Measurements from ENCODE around the gene BRPF1. TPM values are rescaled to one million over a fixed set of nuclear protein-coding genes. Genes with fewer than 3 reads are reported as not detected.

BRPF1 gene
- 16.9 and 19.8 TPM in 2 replicates for total RNA-seq

GRCh38 chr3:9731206-9732079 lies at the start of gene BRPF1:
TSS of gene BRPF1 (plus strand) at chr3:9731735. CDS start at chr3:9734141, 2,406 bp downstream.

GRCh38 chr3:9703736-9704346 lies 27.7 kb upstream of the BRPF1 start, which contains the start of gene CPNE9:
TSS of gene CPNE9 (plus strand) at chr3:9703833. CDS start at chr3:9703997, 164 bp downstream.

GRCh38 chr3:9749645-9750555 lies 18.4 kb downstream of the BRPF1 start, which contains the start of gene OGG1:
TSS of gene OGG1 (plus strand) at chr3:9749952. CDS start at chr3:9750287, 335 bp downstream.

GRCh38 chr3:9769426-9770275 lies 38.1 kb downstream of the BRPF1 start, which contains the start of gene CAMK1:
TSS of gene CAMK1 (minus strand) at chr3:9769947. CDS start at chr3:9767749, 2,198 bp downstream.

GRCh38 chr3:9792405-9793160 lies 61.0 kb downstream of the BRPF1 start, which contains the start of the genes ARPC4 and TADA3:
TSS of gene ARPC4 (plus strand) at chr3:9793082. CDS start at chr3:9793122, 40 bp downstream.
TSS of gene TADA3 (minus strand) at chr3:9792473. CDS start at chr3:9791466, 1,007 bp downstream.

Other genes with a start within 250 kb of the BRPF1 start
- gene LHFPL4, start 177.9 kb upstream of the BRPF1 start, total RNA-seq = not detected in 2 replicates
- gene MTMR14, start 82.2 kb upstream of the BRPF1 start, total RNA-seq = 60.0 and 61.4 TPM in 2 replicates
- not detected in 2 replicates for gene CPNE9, start 27.9 kb upstream of the BRPF1 start, total RNA-seq
- gene OGG1, start 18.2 kb downstream of the BRPF1 start, total RNA-seq = 16.9 and 19.3 TPM in 2 replicates
- 39.6 and 59.9 TPM in 2 replicates for gene CAMK1, start 38.2 kb downstream of the BRPF1 start, total RNA-seq
- gene TADA3, start 60.7 kb downstream of the BRPF1 start, total RNA-seq = 32.7 and 36.7 TPM in 2 replicates
- gene ARPC4, start 61.3 kb downstream of the BRPF1 start, total RNA-seq = 379 and 401 TPM in 2 replicates
- 5.8 and 8.7 TPM in 2 replicates for gene TTLL3, start 78.5 kb downstream of the BRPF1 start, total RNA-seq
- gene RPUSD3, start 112.3 kb downstream of the BRPF1 start, total RNA-seq = 39.6 and 57.4 TPM in 2 replicates
- not detected in 2 replicates for gene CIDEC, start 148.5 kb downstream of the BRPF1 start, total RNA-seq
- 40.1 and 43.2 TPM in 2 replicates for gene JAGN1, start 158.9 kb downstream of the BRPF1 start, total RNA-seq
- 0.32 TPM in 1 of 2 replicates, not detected in the other for gene IL17RE, start 171.1 kb downstream of the BRPF1 start, total RNA-seq
- gene IL17RC, start 185.4 kb downstream of the BRPF1 start, total RNA-seq = 21.7 and 23.1 TPM in 2 replicates
- gene CRELD1, start 202.1 kb downstream of the BRPF1 start, total RNA-seq = 27.6 and 39.4 TPM in 2 replicates
- 0.97 and 1.1 TPM in 2 replicates for gene PRRT3, start 220.7 kb downstream of the BRPF1 start, total RNA-seq